ENCODE measurements around the gene STX3.

The STX3 gene

GRCh38 chr11:59756845-59757244, 1.7 kb downstream of the STX3 start:
- no peak for DNase-seq (ENCODE audit: low read depth)
- no peak overlapping the region for H3K4me3 ChIP-seq (ENCODE audit: low read length)
- TF ChIP-seq CTCF (conservative IDR thresholded peaks at IDR 0.05; ENCODE audit: low read length) = no peak

GRCh38 chr11:59758401-59759037, 3.3 kb downstream of the STX3 start:
- H3K4me3 ChIP-seq (ENCODE audit: low read length) = no peak overlapping the region
- no peak for TF ChIP-seq CTCF (conservative IDR thresholded peaks at IDR 0.05; ENCODE audit: low read length)
- DNase-seq (ENCODE audit: low read depth) = no peak

- no peak for DNase-seq (ENCODE audit: low read depth)
- no peak overlapping the region for H3K4me3 ChIP-seq (ENCODE audit: low read length)
- no peak for TF ChIP-seq CTCF (conservative IDR thresholded peaks at IDR 0.05; ENCODE audit: low read length)
Observed at GRCh38 chr11:59759900-59760299, 4.7 kb downstream of the STX3 start.

GRCh38 chr11:59760771-59761170, 5.6 kb downstream of the STX3 start:
- H3K4me3 ChIP-seq (ENCODE audit: low read length) = no peak overlapping the region
- TF ChIP-seq CTCF (conservative IDR thresholded peaks at IDR 0.05; ENCODE audit: low read length) = no peak
- DNase-seq (ENCODE audit: low read depth) = no peak

- no peak for DNase-seq (ENCODE audit: low read depth)
- TF ChIP-seq CTCF (conservative IDR thresholded peaks at IDR 0.05; ENCODE audit: low read length) = no peak
- no peak overlapping the region for H3K4me3 ChIP-seq (ENCODE audit: low read length)
Observed at GRCh38 chr11:59761993-59762392, 6.8 kb downstream of the STX3 start.

- no peak for TF ChIP-seq CTCF (conservative IDR thresholded peaks at IDR 0.05; ENCODE audit: low read length)
- DNase-seq (ENCODE audit: low read depth) = no peak
Observed at GRCh38 chr11:59765068-59765735, 10.0 kb downstream of the STX3 start.

GRCh38 chr11:59766542-59767224, 11.5 kb downstream of the STX3 start:
- no peak overlapping the region for H3K4me3 ChIP-seq (ENCODE audit: low read length)
- DNase-seq (ENCODE audit: low read depth) = no peak
- no peak for TF ChIP-seq CTCF (conservative IDR thresholded peaks at IDR 0.05; ENCODE audit: low read length)

More at GRCh38 chr11:59765068-59765735, 10.0 kb downstream of the STX3 start:
- no peak overlapping the region for H3K4me3 ChIP-seq (ENCODE audit: low read length)
